ENCODE data around the gene TRIM37. TPM values are rescaled to one million over a fixed set of nuclear protein-coding genes. Genes with fewer than 3 reads are reported as not detected.

Gene TRIM37
- total RNA-seq, 1 donor from 2014 or later = 25.1 TPM

DNA sequence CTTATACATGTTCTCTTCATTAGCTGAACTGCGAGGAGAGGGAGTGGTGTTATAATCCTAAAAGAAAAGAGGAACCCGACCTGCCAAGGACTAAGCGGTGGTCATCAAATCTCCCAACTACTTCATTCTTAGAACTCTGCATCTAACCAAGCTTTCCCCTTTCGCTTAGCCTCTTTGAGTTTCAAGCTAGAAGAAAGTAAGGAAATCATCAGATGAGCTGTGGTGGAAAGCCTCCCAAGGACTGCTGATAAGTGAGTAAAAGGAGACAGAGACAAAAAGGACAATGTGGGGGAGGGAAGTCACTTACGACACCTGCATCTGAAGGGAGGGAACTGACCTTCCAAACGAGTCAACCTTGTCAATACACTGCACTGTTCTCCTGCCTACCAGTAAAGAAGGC, 121.3 kb downstream of the TRIM37 start:
- H3K4me1 Mint-ChIP-seq (ENCODE audit: unreplicated experiment) = peaks cover 5% of the 10 kb centered on the region
- no peak for DNase-seq (ENCODE audit: extremely low spot score, unreplicated experiment)
- TF ChIP-seq, protein P1, sequence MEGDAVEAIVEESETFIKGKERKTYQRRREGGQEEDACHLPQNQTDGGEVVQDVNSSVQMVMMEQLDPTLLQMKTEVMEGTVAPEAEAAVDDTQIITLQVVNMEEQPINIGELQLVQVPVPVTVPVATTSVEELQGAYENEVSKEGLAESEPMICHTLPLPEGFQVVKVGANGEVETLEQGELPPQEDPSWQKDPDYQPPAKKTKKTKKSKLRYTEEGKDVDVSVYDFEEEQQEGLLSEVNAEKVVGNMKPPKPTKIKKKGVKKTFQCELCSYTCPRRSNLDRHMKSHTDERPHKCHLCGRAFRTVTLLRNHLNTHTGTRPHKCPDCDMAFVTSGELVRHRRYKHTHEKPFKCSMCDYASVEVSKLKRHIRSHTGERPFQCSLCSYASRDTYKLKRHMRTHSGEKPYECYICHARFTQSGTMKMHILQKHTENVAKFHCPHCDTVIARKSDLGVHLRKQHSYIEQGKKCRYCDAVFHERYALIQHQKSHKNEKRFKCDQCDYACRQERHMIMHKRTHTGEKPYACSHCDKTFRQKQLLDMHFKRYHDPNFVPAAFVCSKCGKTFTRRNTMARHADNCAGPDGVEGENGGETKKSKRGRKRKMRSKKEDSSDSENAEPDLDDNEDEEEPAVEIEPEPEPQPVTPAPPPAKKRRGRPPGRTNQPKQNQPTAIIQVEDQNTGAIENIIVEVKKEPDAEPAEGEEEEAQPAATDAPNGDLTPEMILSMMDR (conservative IDR thresholded peaks at IDR 0.05) = no peak
- H3K27me3 Mint-ChIP-seq = no peaks in the 10 kb centered on the region
- no peak overlapping the region for H3K4me3 Mint-ChIP-seq
- H3K9me3 Mint-ChIP-seq = no peaks in the 10 kb centered on the region
- no peak overlapping the region for H3K27ac Mint-ChIP-seq
- peaks cover 10% of the 10 kb centered on the region for H3K36me3 Mint-ChIP-seq

DNA sequence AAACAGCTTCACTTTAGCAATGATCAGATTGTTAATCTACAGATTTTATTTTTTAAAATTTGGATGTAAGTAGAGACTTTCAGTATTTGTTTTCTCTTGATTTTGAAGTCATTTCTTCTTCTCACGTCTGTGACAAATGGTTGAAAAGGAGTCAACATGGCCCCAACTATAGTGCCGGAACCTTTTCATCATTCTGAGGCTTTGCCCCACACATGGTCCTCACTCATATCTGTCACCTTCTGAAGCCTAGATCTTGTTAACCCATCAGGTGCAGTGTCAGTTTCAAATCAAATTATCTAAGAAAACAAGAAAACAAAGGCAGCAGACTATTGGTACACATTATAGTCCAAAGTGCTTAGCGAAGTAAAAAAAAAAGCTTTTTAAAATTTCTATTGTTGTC, 124.1 kb downstream of the TRIM37 start:
- Mint-ChIP-seq H3K27ac (no peak overlapping the region), H3K4me3 (no peak overlapping the region), H3K4me1 (ENCODE audit: unreplicated experiment) (peaks cover 5% of the 10 kb centered on the region), H3K9me3 (no peaks in the 10 kb centered on the region), H3K27me3 (no peaks in the 10 kb centered on the region), H3K36me3 (peaks cover 5% of the 10 kb centered on the region)
- DNase-seq (ENCODE audit: extremely low spot score, unreplicated experiment) = no peak
- TF ChIP-seq, protein P1 (conservative IDR thresholded peaks at IDR 0.05) = no peak

DNA sequence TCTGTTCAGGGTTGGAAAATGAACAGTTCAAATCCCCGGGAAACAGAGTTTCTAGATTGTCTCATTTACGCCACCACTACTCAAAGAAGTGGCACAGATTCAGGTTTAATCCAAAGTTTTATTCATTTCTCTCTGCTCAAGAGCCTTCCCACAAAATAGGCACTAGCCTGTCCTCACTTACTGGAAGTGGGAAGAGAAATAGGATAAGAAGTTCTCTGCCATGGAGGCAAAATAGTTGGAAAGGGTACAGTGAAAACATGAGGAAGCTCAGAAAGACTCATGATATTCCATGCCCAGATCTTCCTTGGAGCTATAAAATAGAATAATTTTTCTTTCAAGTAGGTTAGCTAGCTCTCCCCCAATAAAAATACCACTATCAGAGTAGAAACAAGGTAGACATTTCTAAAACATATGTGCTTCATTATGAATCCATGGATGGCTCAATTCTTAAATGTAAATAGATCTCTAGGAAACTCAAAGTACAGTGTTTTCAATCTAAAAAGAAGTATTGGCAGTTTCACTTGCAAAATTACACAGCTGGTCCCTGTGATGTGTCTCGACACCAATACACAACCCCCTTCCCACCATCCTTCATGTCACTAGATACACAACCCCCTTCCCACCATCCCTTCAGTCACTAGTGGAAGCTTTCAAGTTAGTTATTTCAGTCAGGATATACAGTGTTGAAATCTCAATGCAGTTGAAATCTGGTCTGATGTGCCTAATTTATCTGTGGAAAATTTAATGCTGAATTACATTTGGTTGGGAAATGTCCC, 125.8 kb downstream of the TRIM37 start:
- Mint-ChIP-seq H3K9me3 (no peaks in the 10 kb centered on the region), H3K27me3 (no peaks in the 10 kb centered on the region), H3K36me3 (no peaks in the 10 kb centered on the region), H3K4me1 (ENCODE audit: unreplicated experiment) (no peaks in the 10 kb centered on the region), H3K4me3 (no peak overlapping the region), H3K27ac (no peak overlapping the region)
- TF ChIP-seq, protein P1 (conservative IDR thresholded peaks at IDR 0.05) = no peak
- no peak for DNase-seq (ENCODE audit: extremely low spot score, unreplicated experiment)

DNA sequence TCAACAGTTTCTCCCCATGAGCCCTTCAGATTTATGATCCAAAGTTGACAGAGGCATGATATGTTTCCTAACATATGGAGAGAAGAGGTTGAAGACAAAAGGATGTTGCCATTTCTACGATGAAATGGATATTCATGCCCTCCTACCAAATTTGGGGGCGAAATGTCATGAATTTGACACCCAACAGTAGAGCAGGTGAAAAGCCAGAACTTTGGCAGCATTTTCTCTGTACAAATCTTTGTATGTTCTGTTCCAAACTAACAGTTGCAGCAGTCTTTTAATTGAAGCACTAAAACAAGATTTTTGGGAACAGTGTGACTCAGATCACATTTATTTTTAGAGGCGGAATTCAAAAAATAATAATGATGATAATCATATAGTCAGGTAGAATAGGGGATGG, 130.1 kb downstream of the TRIM37 start:
- H3K27me3 Mint-ChIP-seq = no peaks in the 10 kb centered on the region
- no peaks in the 10 kb centered on the region for H3K36me3 Mint-ChIP-seq
- TF ChIP-seq, protein P1 (conservative IDR thresholded peaks at IDR 0.05) = no peak
- H3K27ac Mint-ChIP-seq = no peak overlapping the region
- H3K4me3 Mint-ChIP-seq = no peak overlapping the region
- H3K9me3 Mint-ChIP-seq = no peaks in the 10 kb centered on the region
- DNase-seq (ENCODE audit: extremely low spot score, unreplicated experiment) = no peak
- H3K4me1 Mint-ChIP-seq (ENCODE audit: unreplicated experiment) = no peaks in the 10 kb centered on the region

DNA sequence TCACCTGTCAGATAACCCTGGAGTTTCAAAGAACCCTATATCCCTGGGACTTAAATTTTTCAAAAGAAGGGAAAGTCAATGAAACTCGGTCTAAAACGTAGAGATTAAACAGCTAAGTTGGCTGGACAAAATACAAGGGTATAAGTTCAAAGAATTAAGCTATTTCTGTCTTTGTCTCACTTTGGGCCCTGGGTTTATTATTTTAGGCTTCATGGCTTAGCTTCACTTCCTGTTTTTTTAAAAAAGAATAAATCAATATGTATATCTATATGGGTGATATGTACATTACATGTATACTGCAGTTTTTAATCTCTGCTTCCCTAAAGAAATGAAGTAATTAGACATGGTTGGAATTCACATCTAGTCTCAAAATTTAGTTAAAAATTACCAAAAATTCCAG, 132.3 kb downstream of the TRIM37 start:
- no peaks in the 10 kb centered on the region for H3K27me3 Mint-ChIP-seq
- no peak overlapping the region for H3K27ac Mint-ChIP-seq
- no peaks in the 10 kb centered on the region for H3K9me3 Mint-ChIP-seq
- DNase-seq (ENCODE audit: extremely low spot score, unreplicated experiment) = no peak
- peaks cover 5% of the 10 kb centered on the region for H3K4me1 Mint-ChIP-seq (ENCODE audit: unreplicated experiment)
- TF ChIP-seq, protein P1 (conservative IDR thresholded peaks at IDR 0.05) = no peak
- no peak overlapping the region for H3K4me3 Mint-ChIP-seq
- no peaks in the 10 kb centered on the region for H3K36me3 Mint-ChIP-seq
